Ascending aorta (tissue), 2 donors: ENCODE data around the gene KCNQ1. TPM values are rescaled to one million over a fixed set of nuclear protein-coding genes. Genes with fewer than 3 reads are reported as not detected.
A peak's percentile ranks its signal among the peaks of the same experiment; 100 is the strongest.

Experiments used
- DNase-seq, 2 donors: peaks; one replicate each; pipeline ENCODE4 v3.0.0-alpha.2; 2019; ENCODE audit warnings: low spot score in 2 of 2
- H3K27ac ChIP-seq, 2 donors: fragments of 200-600 bp; sonication (generic); one replicate each; pipeline ENCODE4 v1.5.1; 2016 to 2017; ENCODE audit warnings: mild to moderate bottlenecking in 1 of 2
- H3K27me3 ChIP-seq: fragments of 200-600 bp; sonication (generic); one replicate; pipeline ENCODE4 v1.5.1; 2017
- H3K36me3 ChIP-seq, 2 donors: fragments of 200-600 bp; sonication (generic); one replicate each; pipeline ENCODE4 v1.5.1; 2016
- H3K4me1 ChIP-seq, 2 donors: fragments of 200-600 bp; sonication (generic); one replicate each; pipeline ENCODE4 v1.5.1; 2016 to 2017; ENCODE audit warnings: mild to moderate bottlenecking in 1 of 2
- H3K4me3 ChIP-seq, 2 donors: fragments of 200-600 bp; sonication (generic); one replicate each; pipeline ENCODE4 v1.5.1; 2016 to 2017; ENCODE audit warnings: mild to moderate bottlenecking in 1 of 2
- H3K9me3 ChIP-seq, 2 donors: fragments of 200-600 bp; sonication (generic); one replicate each; pipeline ENCODE4 v1.5.1; 2016
- CTCF ChIP-seq, 3 experiments: fragments of 200-600 bp in 2 of 3; fragments of 450-650 bp in 1 of 3; sonication (generic) in 2 of 3; IDR thresholded peaks; one replicate each; pipeline ENCODE4 v1.5.1; 2016 to 2019; ENCODE audit warnings: antibody characterized with exemption in 3 of 3, mild to moderate bottlenecking in 1 of 3, moderate library complexity in 1 of 3
- intact Hi-C: fragments of 100-400 bp; cut with DNase I; formaldehyde crosslinking; loops from one replicate; pipeline ENCODE4 v1.15.1; 2023
- total RNA-seq: library from RNA; depleted of rRNA; stranded (reverse); fragments of >200 nt; gene quantifications from one replicate; pipeline ENCODE4 v1.1.0, GENCODE V29; 2016

Gene KCNQ1
- total RNA-seq, 1 donor from 2014 or later = 2.3 TPM

DNA sequence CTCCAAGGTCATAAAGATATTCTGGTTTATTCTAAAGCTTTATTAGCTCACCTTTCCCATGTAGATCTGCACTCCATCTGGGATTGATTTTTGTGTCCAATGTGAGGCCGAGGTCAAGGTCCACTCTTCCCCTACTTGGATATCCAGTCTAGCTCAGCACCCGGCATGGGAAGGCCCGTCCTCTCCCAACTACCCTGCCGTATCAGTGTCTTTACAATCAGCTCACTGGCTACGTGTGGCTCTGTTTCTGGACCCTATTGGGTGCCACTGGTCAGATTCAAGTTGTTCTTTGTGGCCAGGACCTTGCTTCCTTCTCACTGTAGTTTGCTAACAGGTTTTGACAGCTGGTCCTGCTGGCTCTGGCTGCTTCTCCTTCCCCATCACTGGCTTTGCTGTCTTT, 224.1 kb downstream of the KCNQ1 start:
- TF ChIP-seq CTCF (IDR thresholded peaks at IDR 0.05) = no peak
- Histone ChIP-seq H3K9me3 (no peaks in the 10 kb centered on the region), H3K27me3 (no peaks in the 10 kb centered on the region), H3K36me3 (no peaks in the 10 kb centered on the region), H3K27ac (no peak overlapping the region), H3K4me3 (no peak overlapping the region), H3K4me1 (no peaks in the 10 kb centered on the region)
- intact Hi-C loops = no loop called here
- DNase-seq = peak in 1 of 2 donors; percentile 44

DNA sequence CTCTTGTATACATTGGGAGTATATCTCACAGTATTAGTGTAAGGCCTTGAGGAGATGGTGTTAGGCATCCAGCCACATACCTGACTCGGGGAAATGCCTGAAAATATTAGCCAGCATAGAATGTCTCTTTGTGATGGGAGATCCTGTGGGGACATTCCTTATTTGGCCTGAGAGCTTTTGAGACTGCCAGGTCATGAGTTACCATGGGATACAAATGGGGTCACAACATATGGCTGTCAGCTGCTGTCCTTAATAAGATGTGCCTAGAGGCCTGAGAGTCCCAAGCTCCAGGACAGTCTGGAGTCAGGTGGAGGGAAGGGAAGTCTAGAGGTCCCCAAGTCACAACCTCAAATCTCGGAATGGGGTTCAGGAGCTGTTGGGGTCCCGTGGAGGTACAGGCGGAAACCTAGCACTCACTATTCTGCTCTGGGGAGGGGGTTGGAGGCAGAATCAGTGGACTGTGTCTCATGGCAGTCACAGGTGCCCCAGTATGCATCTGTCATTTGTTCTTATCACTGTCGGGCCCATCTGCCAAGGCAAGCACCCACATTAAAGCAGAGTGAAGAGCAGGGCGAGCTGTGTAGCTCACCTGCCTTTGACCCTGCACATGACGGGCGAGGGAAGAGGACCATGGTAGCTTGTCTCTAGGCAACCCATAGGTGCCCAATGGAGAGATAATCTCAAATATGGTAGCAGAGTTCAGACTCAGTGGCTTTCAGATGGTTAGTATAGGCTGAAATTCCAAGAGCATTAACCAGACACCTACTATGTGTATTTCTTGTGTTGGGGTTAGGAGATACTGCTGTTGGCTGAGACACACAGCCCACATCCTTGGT, 225.0 kb downstream of the KCNQ1 start:
- Histone ChIP-seq H3K9me3 (no peaks in the 10 kb centered on the region), H3K36me3 (no peaks in the 10 kb centered on the region), H3K27me3 (no peaks in the 10 kb centered on the region), H3K4me3 (no peak overlapping the region), H3K4me1 (peaks cover under 1 to 2% of the 10 kb centered on the region in 2 donors), H3K27ac (no peak overlapping the region)
- no peak for TF ChIP-seq CTCF (IDR thresholded peaks at IDR 0.05)
- DNase-seq = peak in 1 of 2 donors; percentile 11
- intact Hi-C loops = no loop called here

GRCh38 chr11:2670541-2671100, 225.8 kb downstream of the KCNQ1 start:
- Histone ChIP-seq H3K27ac (no peak overlapping the region), H3K9me3 (no peaks in the 10 kb centered on the region), H3K4me1 (peaks cover 2% of the 10 kb centered on the region in 2 donors), H3K4me3 (no peak overlapping the region), H3K36me3 (no peaks in the 10 kb centered on the region), H3K27me3 (no peaks in the 10 kb centered on the region)
- peak in 1 of 2 donors; percentile 52 for DNase-seq
- intact Hi-C loops = no loop called here
- TF ChIP-seq CTCF (IDR thresholded peaks at IDR 0.05) = no peak

- H3K4me1 ChIP-seq = peaks cover 2% of the 10 kb centered on the region in 2 donors
- peak in 1 of 2 donors; percentile 49 for DNase-seq
- H3K36me3 ChIP-seq = no peaks in the 10 kb centered on the region
- H3K27me3 ChIP-seq = no peaks in the 10 kb centered on the region
- H3K27ac ChIP-seq = no peak overlapping the region
- no peak for TF ChIP-seq CTCF (IDR thresholded peaks at IDR 0.05)
- H3K4me3 ChIP-seq = no peak overlapping the region
- no peaks in the 10 kb centered on the region for H3K9me3 ChIP-seq
- intact Hi-C loops = no loop called here
Observed at GRCh38 chr11:2671748-2672147, 226.9 kb downstream of the KCNQ1 start.

GRCh38 chr11:2672553-2673249, 227.9 kb downstream of the KCNQ1 start:
- no peaks in the 10 kb centered on the region for H3K36me3 ChIP-seq
- H3K27me3 ChIP-seq = no peaks in the 10 kb centered on the region
- intact Hi-C loops = no loop called here
- no peaks in the 10 kb centered on the region for H3K9me3 ChIP-seq
- peak in 1 of 2 donors; percentile 43 for DNase-seq
- H3K4me1 ChIP-seq = peaks cover 2% of the 10 kb centered on the region in 2 donors
- no peak for TF ChIP-seq CTCF (IDR thresholded peaks at IDR 0.05)
- no peak overlapping the region for H3K4me3 ChIP-seq
- H3K27ac ChIP-seq = no peak overlapping the region
